K562 (cell line): ENCODE measurements around the gene TELO2. TPM values are rescaled to one million over a fixed set of nuclear protein-coding genes. Genes with fewer than 3 reads are reported as not detected.

Experiments
- BCOR ChIP-seq: fragments of 450-650 bp; IDR thresholded peaks from 2 replicates; pipeline ENCODE4 v1.6.1; 2016
- FOXK1 ChIP-seq: sonication (generic); formaldehyde crosslinking; IDR thresholded peaks from 2 replicates; pipeline ENCODE4 v1.8.0; 2022; ENCODE audit warnings: missing genetic modification reagents, mild to moderate bottlenecking, borderline replicate concordance
- HDAC8 ChIP-seq: fragments of 450-650 bp; IDR thresholded peaks from 2 replicates; pipeline ENCODE4 v1.6.1; 2016; ENCODE audit warnings: mild to moderate bottlenecking, missing genetic modification characterization, moderate library complexity, missing compliant biosample characterization
- JUND ChIP-seq, 2 experiments: IDR thresholded peaks; 2 replicates in 1 of 2; 3 replicates in 1 of 2; pipeline ENCODE4 v1.6.1; 2011; ENCODE audit warnings: borderline replicate concordance in 2 of 2, low read depth in 2 of 2, low read length in 2 of 2, improper control_type of control experiment in 1 of 2, missing biosample characterization in 1 of 2, missing genetic modification characterization in 1 of 2, missing genetic modification reagents in 1 of 2
- KAT7 ChIP-seq: sonication (generic); formaldehyde crosslinking; IDR thresholded peaks from 2 replicates; pipeline ENCODE4 v1.8.0; 2022; ENCODE audit warnings: missing genetic modification reagents, mild to moderate bottlenecking, borderline replicate concordance
- MTA3 ChIP-seq: fragments of 450-650 bp; formaldehyde crosslinking; IDR thresholded peaks from 2 replicates; pipeline ENCODE4 v1.6.1; 2017; ENCODE audit warnings: mild to moderate bottlenecking, borderline replicate concordance
- NFRKB ChIP-seq: fragments of 450-650 bp; IDR thresholded peaks from 2 replicates; pipeline ENCODE4 v1.6.1; 2016; ENCODE audit warnings: low read depth
- PCBP1 ChIP-seq: fragments of 200-400 bp; formaldehyde crosslinking; IDR thresholded peaks from 2 replicates; pipeline ENCODE4 v1.6.1; 2018; ENCODE audit warnings: mild to moderate bottlenecking, low read depth, low read length; ENCODE audit not compliant: poor library complexity, severe bottlenecking
- PML ChIP-seq: IDR thresholded peaks from 2 replicates; pipeline ENCODE4 v1.6.1; 2012; ENCODE audit warnings: low read length, inconsistent platforms
- RNF2 ChIP-seq: sonication (generic); IDR thresholded peaks from 2 replicates; pipeline ENCODE4 v1.6.1; 2016
- polyA plus RNA-seq, 8 experiments: library from polyadenylated mRNA; depleted of rRNA in 4 of 8; stranded (reverse) in 5 of 8; unstranded in 3 of 8; fragments of >200 nt; fragmentation: Nextera tagmentation in 2 of 8; fragmentation: Illumina TruSeq in 1 of 8; extraction: Ambion mirVana in 2 of 8; extraction: Trizol in 1 of 8; gene quantifications; 2 replicates each; pipeline versions ENCODE4 v1.2.1 to v1.2.3, GENCODE V29; 2011 to 2014; ENCODE audit warnings: inconsistent platforms in 1 of 8, missing spikeins in 1 of 8
- total RNA-seq, 7 experiments: library from RNA; depleted of rRNA in 6 of 7; stranded (reverse); fragments of >200 nt in 6 of 7; fragmentation: Illumina TruSeq in 2 of 7; extraction: Trizol in 2 of 7; gene quantifications; 2 replicates each; pipeline versions ENCODE4 v1.2.1 to v1.2.3, GENCODE V29; 2011 to 2021; ENCODE audit warnings: low replicate concordance in 1 of 7
- TF ChIP-seq, protein P1 (sequence below): fragments of 250-450 bp; sonication (Bioruptor Pico); IDR thresholded peaks from 2 replicates; pipeline ENCODE4 v1.8.0; 2022; ENCODE audit warnings: inconsistent platforms
- TF ChIP-seq, protein P2 (sequence below), 3 experiments: fragments of 200-800 bp in 1 of 3; sonication (Bioruptor generic) in 1 of 3; sonication (generic) in 1 of 3; formaldehyde crosslinking in 1 of 3; IDR thresholded peaks; 2 replicates each; pipeline versions ENCODE4 v1.6.1 to v1.8.0; 2016 to 2022; ENCODE audit warnings: mild to moderate bottlenecking in 2 of 3, missing compliant biosample characterization in 2 of 3, missing genetic modification characterization in 2 of 3, missing genetic modification reagents in 1 of 3

Gene TELO2
- total and polyA plus RNA-seq, 9 of the 15 experiments (the other 6 are each of a cell fraction or from before 2014, with no cell fraction given) = 0.51 to 91.8 (median 14.5) TPM

DNA sequence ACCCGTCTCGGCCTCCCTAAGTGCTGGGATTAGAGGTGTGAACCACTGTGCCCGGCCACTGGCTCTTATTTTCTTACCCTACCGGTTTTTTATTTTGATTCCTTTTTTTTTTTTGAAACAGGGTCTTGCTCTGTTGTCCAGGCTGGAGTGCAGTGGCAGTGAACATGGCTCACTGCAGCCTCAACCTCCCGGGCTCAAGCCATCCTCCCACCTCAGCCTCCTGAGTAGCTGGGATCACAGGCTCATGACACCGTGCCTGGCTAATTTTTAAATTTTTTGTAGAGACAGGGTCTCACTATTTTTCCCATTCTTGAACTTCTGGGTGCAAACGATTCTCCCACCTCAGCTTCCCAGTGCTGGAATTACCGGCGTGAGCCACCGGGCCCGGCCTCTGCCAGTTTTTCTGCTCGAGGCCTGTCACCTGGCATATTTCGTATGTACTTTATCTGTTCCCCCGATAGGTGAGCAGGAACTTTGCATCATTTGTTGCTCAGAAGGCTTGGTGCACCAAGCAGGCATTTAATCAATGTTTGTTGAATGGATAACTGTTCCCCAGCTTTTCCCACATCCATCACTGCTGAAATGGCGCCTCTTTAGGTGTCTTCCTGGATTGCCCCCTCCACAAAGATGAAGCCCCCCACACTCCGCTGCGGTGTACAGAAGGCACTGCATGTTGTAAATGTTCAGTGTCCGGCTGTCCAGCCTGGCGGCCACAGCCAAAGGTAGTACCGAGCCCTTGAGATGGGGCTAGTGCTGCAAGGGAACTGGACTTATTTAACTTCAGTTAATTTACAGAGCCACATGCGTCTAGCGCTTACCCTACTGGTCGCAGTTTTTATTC, 858 bp upstream of the TELO2 start (continued):
- TF ChIP-seq RNF2 (peak; percentile 11; the same call in 1 of the 2 replicates), HDAC8 (0 out of 2 replicates have a peak, but pooled peaks have one; percentile 69), NFRKB (0 out of 2 replicates have a peak, but pooled peaks have one; percentile 36), JUND (IDR thresholded peaks at IDR 0.05; ENCODE audit: borderline replicate concordance, low read depth, low read length) (no peak), JUND (tag; IDR thresholded peaks at IDR 0.05; ENCODE audit: borderline replicate concordance, low read depth, low read length) (no peak), MTA3 (no peak), KAT7 (CRISPR knock-in tag) (peak; percentile 76; the same call in 1 of the 2 replicates), PML (0 out of 2 replicates have a peak, but pooled peaks have one; percentile 24), PCBP1 (no peak), FOXK1 (peak; percentile 93; the same call in 1 of the 2 replicates), BCOR (peak; percentile 40; the same call in 1 of the 2 replicates)
- TF ChIP-seq, protein P1, sequence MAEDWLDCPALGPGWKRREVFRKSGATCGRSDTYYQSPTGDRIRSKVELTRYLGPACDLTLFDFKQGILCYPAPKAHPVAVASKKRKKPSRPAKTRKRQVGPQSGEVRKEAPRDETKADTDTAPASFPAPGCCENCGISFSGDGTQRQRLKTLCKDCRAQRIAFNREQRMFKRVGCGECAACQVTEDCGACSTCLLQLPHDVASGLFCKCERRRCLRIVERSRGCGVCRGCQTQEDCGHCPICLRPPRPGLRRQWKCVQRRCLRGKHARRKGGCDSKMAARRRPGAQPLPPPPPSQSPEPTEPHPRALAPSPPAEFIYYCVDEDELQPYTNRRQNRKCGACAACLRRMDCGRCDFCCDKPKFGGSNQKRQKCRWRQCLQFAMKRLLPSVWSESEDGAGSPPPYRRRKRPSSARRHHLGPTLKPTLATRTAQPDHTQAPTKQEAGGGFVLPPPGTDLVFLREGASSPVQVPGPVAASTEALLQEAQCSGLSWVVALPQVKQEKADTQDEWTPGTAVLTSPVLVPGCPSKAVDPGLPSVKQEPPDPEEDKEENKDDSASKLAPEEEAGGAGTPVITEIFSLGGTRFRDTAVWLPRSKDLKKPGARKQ (CRISPR knock-in tag) = 0 out of 2 replicates have a peak, but pooled peaks have one; percentile 16
- TF ChIP-seq, protein P2, sequence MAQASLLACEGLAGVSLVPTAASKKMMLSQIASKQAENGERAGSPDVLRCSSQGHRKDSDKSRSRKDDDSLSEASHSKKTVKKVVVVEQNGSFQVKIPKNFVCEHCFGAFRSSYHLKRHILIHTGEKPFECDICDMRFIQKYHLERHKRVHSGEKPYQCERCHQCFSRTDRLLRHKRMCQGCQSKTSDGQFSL (CRISPR knock-in tag; IDR thresholded peaks at IDR 0.05) = no peak
- TF ChIP-seq, protein P2 (tag; IDR thresholded peaks at IDR 0.05) = no peak
- TF ChIP-seq, all 486 proteins: peak for 16
